ENCODE data around the gene SNUPN.
"Not testable (repeated sequence)": the region's sequence is repeated elsewhere in the genome, so short reads cannot be mapped to it uniquely, and the experiment has no call there.

Gene SNUPN

GRCh38 chr15:75631935-75632334 lies 6.4 kb upstream of the SNUPN start:
- no peak for DNase-seq

DNA sequence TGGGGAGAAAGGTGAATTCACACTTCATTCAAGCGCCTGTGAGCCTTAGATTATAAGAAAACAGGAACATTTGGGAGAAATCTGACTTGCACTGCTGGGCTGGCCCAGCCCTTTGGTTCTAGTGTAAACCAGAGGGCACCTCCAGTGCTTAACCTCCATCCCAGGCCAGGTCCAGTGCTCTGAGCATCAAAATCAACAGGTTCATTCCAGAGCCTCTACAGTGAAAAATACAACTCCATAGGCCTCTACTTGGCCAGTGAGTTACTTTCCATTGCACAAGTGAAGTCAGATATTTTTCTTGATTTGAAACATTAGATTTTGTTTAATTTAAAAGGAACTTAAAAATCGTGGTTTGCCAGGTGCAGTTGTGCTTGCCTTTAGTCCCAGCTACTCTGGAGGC lies 3.0 kb downstream of the SNUPN start:
- DNase-seq = no peak

GRCh38 chr15:75620841-75621391 lies 4.6 kb downstream of the SNUPN start:
- no peak for DNase-seq

GRCh38 chr15:75620058-75620820 lies 5.3 kb downstream of the SNUPN start:
- no peak for DNase-seq

GRCh38 chr15:75616766-75617165 lies 8.8 kb downstream of the SNUPN start:
- DNase-seq = no peak

GRCh38 chr15:75606711-75607699 lies 18.5 kb downstream of the SNUPN start:
- no peak for DNase-seq

DNA sequence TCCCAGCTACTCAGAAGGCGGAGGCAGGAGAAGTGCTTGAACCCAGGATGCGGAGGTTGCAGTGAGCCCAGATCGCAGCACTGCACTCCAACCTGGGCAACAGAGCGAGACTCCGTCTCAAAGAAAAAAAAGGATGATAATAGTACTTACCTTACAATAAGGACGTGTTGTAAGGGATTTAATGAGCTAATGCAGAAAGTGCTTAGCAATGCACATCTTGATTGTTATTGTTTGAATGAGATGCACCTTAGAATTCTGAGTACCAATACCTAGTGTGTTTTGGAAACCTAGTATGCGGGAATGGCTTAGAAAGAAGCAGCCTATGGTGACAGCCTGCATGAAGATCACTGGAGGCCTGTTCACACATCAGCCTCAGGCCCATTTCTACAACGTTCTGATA lies 19.5 kb downstream of the SNUPN start:
- no peak for DNase-seq

DNA sequence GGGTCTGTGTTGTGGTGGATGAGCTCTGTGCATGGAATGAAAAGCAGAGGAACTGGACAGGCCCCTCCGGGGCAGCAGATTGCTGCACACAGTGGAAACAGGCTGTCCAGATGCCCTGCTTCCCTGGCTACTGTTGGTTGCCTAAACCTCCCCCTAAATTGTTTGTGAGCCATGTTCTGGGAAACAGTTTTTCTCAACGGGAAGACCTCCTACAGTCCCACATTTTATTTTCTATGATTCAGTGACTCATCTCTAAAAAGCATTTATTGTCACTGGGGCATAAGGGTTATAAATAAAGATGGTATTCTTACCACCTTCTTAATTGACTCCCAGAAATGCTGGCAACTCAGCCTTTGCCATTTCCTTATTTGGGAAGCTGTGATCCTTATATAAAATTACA lies 26.1 kb downstream of the SNUPN start:
- DNase-seq = no peak

DNA sequence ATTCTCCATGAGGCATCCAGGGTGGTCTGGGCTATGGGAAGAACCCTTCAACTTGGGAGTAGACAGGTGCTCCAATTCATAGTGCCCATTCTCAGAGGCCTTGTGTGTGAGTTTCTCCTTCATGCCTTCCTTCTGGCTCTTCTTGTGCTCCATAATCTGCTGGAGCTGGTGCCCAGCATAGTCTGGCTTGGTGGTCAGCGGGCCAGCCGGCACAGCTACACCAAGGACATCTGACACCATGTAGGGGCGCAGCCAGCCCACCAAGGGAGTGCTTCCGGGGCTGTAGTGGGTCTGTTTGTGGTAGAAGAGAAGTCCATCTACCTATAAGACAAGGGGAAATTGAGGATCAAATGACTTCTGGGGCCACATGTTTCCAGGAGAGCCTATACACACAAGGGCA lies 27.2 kb downstream of the SNUPN start:
- DNase-seq = no peak

GRCh38 chr15:75597667-75598341 lies 27.7 kb downstream of the SNUPN start:
- no peak for DNase-seq

DNA sequence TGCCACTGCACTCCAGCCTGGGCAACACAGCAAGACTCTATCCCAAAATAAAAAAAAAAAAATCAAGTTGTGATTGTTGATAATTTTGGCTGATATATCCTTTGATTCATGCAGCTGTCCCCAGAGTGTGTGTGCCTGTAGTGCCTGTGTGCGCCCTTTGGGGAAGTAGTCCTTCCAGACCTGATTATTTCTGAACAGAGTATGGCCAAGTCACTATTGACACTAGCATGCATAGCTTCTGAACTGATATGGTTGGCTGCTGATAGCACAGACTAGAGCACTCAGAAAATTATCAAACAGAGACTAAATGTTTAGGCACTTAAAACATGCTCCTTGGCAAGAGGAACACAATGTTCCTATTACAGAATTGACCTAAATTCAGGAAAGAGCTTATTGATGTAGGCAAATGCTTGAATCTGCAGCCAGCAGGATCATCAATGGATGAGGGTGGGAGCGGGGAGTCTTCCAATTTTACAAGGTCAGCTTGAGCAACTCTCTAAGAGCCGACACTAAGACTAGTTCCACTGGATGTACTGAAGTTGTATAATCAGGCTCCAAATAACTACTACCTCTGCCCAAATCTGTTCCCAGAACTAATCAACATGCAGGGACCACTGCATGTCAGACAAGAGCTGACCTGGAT lies 28.7 kb downstream of the SNUPN start:
- no peak for DNase-seq

- DNase-seq = no peak
Measured at GRCh38 chr15:75594276-75594675, 31.2 kb downstream of the SNUPN start.

GRCh38 chr15:75591655-75592364 lies 33.7 kb downstream of the SNUPN start:
- DNase-seq = no peak

DNA sequence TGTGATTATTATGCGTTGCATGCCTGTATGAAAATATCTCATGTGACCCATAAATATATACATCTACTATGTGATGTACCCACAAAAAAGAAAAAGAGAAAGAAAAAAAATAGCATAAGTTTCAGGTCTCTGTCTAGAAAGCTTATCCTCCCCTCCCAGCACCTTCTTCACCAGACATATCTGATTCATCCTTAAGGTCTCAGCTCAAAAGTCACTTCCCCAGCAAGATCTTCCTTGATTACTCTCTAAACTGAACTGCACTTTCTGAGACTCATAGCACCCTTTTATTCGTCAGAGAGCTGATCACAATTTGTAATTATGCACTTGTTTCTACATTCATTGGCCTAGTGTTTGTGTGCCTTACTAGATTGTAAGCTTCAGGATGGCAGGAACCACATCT lies 35.3 kb downstream of the SNUPN start:
- no peak for DNase-seq

DNA sequence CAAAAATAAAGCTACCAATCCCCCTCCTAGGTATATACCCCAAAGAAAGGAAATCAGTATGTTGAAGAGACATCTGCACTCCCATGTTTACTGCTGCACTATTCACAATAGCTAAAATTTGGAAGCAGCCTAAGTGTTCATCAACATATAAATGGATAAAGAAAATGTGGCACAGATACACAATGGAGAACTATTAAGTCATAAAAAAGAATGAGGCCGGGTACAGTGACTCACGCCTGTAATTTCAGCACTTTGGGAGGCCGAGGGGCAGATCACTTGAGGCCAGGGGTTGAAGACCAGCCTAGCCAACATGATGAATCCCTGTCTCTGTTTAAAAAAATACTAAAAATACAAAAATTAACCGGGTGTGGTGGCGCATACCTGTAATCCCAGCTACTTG lies 36.5 kb downstream of the SNUPN start:
- DNase-seq = no peak

- DNase-seq = not testable (repeated sequence)
Measured at GRCh38 chr15:75586422-75586821, 39.1 kb downstream of the SNUPN start.

DNA sequence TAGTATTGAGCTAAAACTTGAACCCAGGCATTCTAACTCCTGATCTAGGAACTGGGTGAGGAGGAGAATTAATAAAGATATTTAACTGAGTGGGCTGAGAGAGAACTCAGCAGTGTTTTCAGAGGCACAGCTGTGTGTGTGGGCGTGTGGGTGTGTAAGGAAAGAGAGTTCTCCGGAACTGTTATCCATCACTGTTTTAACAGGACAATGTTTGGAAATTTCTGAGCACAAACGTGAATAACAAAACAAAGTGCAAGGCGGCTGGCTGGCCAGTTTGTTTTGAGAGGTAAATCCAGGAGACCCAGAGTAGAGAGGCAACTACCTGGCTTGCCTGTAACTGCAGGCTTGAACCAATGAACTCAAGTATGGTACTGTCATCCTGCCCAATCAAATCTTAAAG lies 41.4 kb downstream of the SNUPN start:
- no peak for DNase-seq

GRCh38 chr15:75583701-75584100 lies 41.8 kb downstream of the SNUPN start:
- DNase-seq = no peak

- not testable (repeated sequence) for DNase-seq
Measured at GRCh38 chr15:75582943-75583342, 42.6 kb downstream of the SNUPN start.

DNA sequence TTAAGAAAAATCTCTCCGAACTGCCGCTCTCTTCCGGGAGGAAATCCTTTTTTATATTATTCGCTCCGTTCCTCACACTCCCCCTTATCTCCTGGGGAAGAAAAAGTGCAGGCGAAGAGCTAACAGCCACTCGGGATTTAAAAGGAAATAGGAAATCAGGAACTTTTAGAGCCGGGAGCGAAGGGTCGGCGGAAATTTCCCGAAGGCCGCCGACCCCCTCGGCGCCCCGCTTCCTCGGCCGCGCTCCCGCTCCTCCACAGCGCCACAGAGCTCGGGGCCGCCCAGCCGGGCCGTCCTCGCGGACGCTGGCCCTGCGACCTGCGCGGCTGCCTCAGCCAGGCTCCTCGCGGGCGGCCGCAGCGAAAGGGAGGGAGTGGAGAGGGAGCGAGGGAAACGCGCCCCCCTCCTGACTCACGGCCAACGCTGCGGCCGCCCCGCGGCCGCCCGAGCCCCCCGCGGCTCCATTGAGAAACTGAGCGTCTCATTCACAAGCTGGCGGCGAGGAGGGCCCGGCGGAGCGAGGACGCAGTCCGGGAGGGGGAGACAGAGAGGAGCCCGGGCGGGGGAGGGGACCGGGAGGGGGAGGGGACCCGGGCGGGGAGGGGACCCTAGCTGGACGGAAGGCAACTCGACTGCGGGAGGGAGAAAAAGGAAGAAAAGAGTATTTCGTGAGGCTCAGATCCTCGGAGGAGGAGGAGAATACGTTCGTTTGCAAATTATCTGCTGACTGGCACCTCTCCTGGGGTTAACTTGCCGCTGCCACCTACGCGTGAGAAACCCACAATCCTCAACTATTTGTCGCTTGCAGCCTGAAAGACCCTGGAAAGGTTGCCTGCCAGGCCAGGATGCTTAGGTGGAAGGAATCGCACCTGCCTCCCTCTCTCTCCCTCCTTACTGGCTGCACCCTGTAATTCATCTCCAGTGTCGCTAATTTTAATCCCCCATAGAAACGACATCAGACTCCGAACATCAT lies 46.3 kb downstream of the SNUPN start, which contains the start of gene PTPN9:
TSS of gene PTPN9 (minus strand) at position 368 of the 973 bp plus-strand sequence. CDS start 539 bp downstream, outside the sequence.
- DNase-seq = peak; percentile 74 to 87

Measured in NCI-H524 (cell line).